ENCODE results near the gene NUDT16L1.

Gene NUDT16L1

DNA sequence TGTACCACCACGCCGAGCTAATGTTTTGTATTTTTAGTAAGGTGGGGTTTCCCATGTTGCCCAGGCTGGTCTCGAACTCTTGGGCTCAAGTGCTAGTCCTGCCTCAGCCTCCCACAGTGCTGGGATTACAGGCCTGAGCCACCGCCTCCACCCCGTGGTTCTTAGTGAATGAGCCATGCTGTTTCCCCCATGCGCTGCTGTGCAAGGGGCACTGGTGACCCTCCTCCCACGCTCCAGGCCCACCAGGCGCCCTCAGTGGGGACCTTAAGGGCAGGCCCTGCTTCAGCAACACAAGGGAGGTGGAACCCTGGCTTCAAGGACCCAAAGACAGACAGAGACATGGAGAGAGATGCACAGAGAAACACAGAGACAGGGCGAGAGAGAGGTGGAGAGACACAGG, 15.4 kb upstream of the NUDT16L1 start:
- TF ChIP-seq, protein P1, sequence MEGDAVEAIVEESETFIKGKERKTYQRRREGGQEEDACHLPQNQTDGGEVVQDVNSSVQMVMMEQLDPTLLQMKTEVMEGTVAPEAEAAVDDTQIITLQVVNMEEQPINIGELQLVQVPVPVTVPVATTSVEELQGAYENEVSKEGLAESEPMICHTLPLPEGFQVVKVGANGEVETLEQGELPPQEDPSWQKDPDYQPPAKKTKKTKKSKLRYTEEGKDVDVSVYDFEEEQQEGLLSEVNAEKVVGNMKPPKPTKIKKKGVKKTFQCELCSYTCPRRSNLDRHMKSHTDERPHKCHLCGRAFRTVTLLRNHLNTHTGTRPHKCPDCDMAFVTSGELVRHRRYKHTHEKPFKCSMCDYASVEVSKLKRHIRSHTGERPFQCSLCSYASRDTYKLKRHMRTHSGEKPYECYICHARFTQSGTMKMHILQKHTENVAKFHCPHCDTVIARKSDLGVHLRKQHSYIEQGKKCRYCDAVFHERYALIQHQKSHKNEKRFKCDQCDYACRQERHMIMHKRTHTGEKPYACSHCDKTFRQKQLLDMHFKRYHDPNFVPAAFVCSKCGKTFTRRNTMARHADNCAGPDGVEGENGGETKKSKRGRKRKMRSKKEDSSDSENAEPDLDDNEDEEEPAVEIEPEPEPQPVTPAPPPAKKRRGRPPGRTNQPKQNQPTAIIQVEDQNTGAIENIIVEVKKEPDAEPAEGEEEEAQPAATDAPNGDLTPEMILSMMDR (IDR thresholded peaks at IDR 0.05; ENCODE audit: low read length), result no peak
- TF ChIP-seq EZH2 (IDR thresholded peaks at IDR 0.05; ENCODE audit: borderline replicate concordance, low read length), result no peak
- Histone ChIP-seq H3K27ac (ENCODE audit: low read depth, low read length, poor library complexity, severe bottlenecking) (no peak overlapping the region), H4K20me1 (ENCODE audit: insufficient read depth, low read length) (no peaks in the 10 kb centered on the region), H3K9me2 (ENCODE audit: low read depth, low read length) (no peaks in the 10 kb centered on the region), H3K4me2 (ENCODE audit: low read length) (no peak overlapping the region), H3K9me3 (ENCODE audit: low read length) (no peaks in the 10 kb centered on the region), H3K79me2 (ENCODE audit: insufficient read depth, low read length) (no peaks in the 10 kb centered on the region), H3F3A (ENCODE audit: insufficient read depth, low read length) (no peaks in the 10 kb centered on the region), H3K27me3 (ENCODE audit: insufficient read depth, low read length) (no peaks in the 10 kb centered on the region), H3K4me1 (ENCODE audit: insufficient read depth, low read length, severe bottlenecking) (no peaks in the 10 kb centered on the region), H2AFZ (ENCODE audit: low read length) (no peak overlapping the region), H3K36me3 (ENCODE audit: insufficient read depth, low read length) (peaks cover 11% of the 10 kb centered on the region), H3K9ac (ENCODE audit: low read length) (no peak overlapping the region), H3K4me3 (ENCODE audit: low read depth, low read length, poor library complexity, severe bottlenecking) (no peak overlapping the region)

DNA sequence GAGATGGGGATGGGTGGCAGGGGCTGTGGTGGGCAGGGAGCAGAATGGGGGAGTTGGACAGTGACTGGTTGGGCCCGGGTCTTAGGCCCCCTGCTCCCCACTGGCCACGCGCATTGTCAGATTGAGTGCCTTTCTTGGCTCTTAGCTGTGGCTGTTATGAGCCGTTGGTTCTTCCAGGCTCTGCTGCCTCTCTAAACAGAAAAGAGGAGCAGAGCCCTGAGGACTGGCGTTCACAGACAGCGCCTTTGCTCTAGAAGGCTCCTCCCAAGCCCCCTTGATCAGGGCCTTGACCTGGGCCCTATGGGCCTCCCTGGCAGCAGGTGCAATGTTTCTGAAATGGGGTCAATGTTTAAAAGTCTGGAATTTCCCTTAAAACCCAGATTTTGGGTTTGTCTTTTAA, 14.8 kb upstream of the NUDT16L1 start:
- H3K27ac ChIP-seq (ENCODE audit: low read depth, low read length, poor library complexity, severe bottlenecking), result no peak overlapping the region
- H3K27me3 ChIP-seq (ENCODE audit: insufficient read depth, low read length), result no peaks in the 10 kb centered on the region
- H3K4me1 ChIP-seq (ENCODE audit: insufficient read depth, low read length, severe bottlenecking), result no peaks in the 10 kb centered on the region
- no peaks in the 10 kb centered on the region for H3F3A ChIP-seq (ENCODE audit: insufficient read depth, low read length)
- no peak overlapping the region for H3K9ac ChIP-seq (ENCODE audit: low read length)
- no peak overlapping the region for H2AFZ ChIP-seq (ENCODE audit: low read length)
- no peak overlapping the region for H3K4me2 ChIP-seq (ENCODE audit: low read length)
- peaks cover 17% of the 10 kb centered on the region for H3K36me3 ChIP-seq (ENCODE audit: insufficient read depth, low read length)
- no peak overlapping the region for H3K4me3 ChIP-seq (ENCODE audit: low read depth, low read length, poor library complexity, severe bottlenecking)
- no peaks in the 10 kb centered on the region for H4K20me1 ChIP-seq (ENCODE audit: insufficient read depth, low read length)
- H3K9me3 ChIP-seq (ENCODE audit: low read length), result no peaks in the 10 kb centered on the region
- TF ChIP-seq, protein P1 (IDR thresholded peaks at IDR 0.05; ENCODE audit: low read length), result no peak
- TF ChIP-seq EZH2 (IDR thresholded peaks at IDR 0.05; ENCODE audit: borderline replicate concordance, low read length), result no peak
- H3K79me2 ChIP-seq (ENCODE audit: insufficient read depth, low read length), result no peaks in the 10 kb centered on the region
- H3K9me2 ChIP-seq (ENCODE audit: low read depth, low read length), result no peaks in the 10 kb centered on the region

- Histone ChIP-seq H3K4me3 (ENCODE audit: low read depth, low read length, poor library complexity, severe bottlenecking) (no peak overlapping the region), H3K4me2 (ENCODE audit: low read length) (no peak overlapping the region), H3K9me3 (ENCODE audit: low read length) (no peaks in the 10 kb centered on the region), H2AFZ (ENCODE audit: low read length) (no peak overlapping the region), H3K4me1 (ENCODE audit: insufficient read depth, low read length, severe bottlenecking) (no peaks in the 10 kb centered on the region), H3K27ac (ENCODE audit: low read depth, low read length, poor library complexity, severe bottlenecking) (no peak overlapping the region), H3K27me3 (ENCODE audit: insufficient read depth, low read length) (no peaks in the 10 kb centered on the region), H3K79me2 (ENCODE audit: insufficient read depth, low read length) (no peaks in the 10 kb centered on the region), H3K9me2 (ENCODE audit: low read depth, low read length) (no peaks in the 10 kb centered on the region), H4K20me1 (ENCODE audit: insufficient read depth, low read length) (no peaks in the 10 kb centered on the region), H3K9ac (ENCODE audit: low read length) (no peak overlapping the region), H3K36me3 (ENCODE audit: insufficient read depth, low read length) (peaks cover 24% of the 10 kb centered on the region), H3F3A (ENCODE audit: insufficient read depth, low read length) (no peaks in the 10 kb centered on the region)
- TF ChIP-seq, protein P1 (IDR thresholded peaks at IDR 0.05; ENCODE audit: low read length), result no peak
- TF ChIP-seq EZH2 (IDR thresholded peaks at IDR 0.05; ENCODE audit: borderline replicate concordance, low read length), result no peak
These were observed 14.1 kb upstream of the NUDT16L1 start for GRCh38 chr16:4679156-4679849.
